CD4-positive, alpha-beta T cell treated with Interleukin-1 beta for 1 hour (primary cell): ENCODE results near the gene FDXR.

Experiments used
- DNase-seq, 2 donors: peaks; one replicate each; pipeline ENCODE4 v3.0.0-alpha.2; 2020 to 2022

Gene FDXR

DNA sequence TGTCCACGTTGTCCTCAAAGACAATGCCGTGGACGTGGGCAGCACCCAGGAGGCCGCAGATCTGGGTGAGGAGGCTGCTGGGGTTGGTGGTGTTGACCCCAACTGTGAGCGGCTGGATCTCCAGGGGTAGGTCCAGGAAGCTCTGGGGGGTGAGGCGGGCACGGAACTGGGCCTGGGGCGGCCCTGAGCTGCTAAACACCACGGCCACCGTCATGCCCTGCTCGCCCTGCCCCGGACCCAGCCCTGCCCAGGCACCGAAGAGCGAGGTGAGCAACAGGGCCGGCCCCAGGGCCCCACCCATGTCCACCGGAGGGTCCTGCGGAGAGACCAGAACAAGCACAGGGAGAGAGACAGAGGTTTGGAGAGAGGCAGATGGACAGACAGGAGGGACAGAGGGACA lies 18.0 kb downstream of the FDXR start:
- DNase-seq: no peak

DNA sequence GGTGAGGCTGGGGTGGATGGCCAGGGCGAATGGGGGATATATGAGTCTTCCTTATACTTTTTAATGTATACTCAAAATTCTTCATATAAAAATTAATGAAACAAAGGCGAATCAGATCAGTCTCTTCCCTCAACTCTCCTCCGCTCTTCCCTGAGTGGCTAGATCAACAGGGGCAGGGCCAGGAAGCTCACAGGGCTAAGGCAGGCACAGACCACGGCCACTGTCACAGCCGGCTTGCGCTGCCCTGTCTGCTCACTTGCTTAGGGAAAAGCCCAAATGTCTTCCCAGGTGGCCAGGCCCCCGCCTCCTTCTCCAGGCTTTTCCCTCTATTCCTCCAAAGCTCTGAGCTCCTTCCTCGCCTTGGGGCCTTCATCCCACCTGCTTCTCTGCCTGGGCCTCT lies 19.1 kb downstream of the FDXR start:
- DNase-seq: no peak

GRCh38 chr17:74853048-74853397 lies 19.8 kb downstream of the FDXR start:
- DNase-seq: no peak

DNA sequence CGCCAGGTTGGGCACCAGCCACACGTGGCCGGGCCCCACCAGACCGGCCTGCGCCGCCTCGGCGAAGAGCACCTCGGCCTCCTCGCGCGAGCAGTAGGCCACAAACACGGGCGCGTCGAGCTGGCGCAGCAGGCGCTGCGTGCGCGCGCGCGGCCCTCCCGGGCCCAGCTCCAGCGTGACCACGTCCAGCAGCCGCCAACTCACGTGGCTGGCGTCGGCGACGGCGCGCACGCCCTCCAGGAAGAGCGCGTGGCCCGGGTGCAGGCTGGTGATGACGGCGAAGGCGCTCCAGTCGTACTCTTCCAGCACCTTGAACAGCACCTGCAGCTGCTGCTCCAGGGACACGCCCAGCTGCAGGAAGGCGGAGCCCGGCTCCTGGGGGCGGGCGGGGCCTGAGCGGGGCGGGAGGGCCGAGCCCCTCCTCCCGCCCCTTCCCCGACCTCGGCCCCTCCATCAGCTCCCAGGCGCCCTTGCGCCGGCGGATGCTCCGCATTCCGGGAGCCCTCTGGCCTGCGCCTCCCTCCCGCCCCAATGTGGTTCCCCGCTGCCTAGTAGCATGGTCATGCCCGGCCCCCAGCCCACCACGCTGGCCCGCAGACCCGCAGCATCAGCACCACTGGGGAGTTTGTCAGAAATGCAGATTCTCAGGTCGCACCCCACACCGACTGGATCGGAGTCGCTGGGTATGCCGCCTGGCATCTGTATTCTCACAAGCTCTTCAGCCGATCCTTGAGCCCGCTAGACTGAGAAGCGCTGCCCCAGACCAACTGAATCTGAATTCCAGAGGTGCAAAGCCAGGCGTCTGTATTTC lies 20.4 kb downstream of the FDXR start:
- DNase-seq: peak; percentile 63 to 68

DNA sequence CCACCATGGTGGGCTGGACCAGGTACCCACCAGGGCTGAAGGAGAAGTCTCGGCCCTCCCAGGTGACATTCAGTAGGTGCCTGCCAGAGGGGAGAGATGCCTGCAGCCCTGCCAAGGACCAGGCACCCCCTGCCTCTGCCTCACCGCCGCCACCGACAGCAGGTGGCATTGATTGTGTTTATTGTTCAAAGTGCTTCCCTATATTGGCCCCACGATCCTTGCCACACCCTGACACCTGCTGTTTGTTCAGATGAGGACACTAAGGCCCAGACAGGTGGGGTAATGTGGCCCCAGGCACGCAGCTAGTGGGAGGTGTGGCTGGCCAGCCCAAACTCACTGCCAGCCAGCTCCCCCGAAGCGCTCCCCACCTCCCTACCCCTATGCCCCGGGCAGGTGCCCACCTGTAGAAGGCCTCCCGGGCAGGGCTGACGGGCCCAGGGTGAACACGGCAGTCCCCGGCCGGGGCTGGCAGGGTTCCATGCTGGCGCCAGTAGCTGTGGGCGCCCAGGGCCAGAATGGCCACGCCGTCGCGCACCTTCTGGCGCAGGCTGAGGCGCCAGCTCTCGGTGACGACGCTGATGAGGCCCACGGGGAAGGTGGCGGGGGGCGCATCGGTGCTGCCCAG lies 21.1 kb downstream of the FDXR start:
- no peak for DNase-seq

DNA sequence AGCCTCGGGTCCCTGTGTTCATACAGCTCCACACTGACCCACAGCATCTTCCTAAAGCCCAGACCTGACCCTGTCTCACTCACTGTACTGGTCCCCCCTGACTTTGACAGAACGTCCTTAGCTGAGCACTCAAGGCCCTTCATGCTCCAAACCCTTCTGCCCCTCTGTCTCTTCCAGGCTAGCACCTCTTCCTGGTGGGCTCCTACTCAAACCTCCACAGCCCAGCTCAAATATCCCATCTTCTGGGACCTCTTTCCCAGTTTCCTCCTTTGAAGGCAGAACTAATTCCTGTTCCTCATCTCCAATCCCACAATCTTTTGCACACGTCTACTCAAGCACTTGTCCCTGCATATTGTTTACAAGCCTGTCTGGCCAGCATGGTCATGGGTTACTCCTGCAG lies 21.9 kb downstream of the FDXR start:
- no peak for DNase-seq

DNA sequence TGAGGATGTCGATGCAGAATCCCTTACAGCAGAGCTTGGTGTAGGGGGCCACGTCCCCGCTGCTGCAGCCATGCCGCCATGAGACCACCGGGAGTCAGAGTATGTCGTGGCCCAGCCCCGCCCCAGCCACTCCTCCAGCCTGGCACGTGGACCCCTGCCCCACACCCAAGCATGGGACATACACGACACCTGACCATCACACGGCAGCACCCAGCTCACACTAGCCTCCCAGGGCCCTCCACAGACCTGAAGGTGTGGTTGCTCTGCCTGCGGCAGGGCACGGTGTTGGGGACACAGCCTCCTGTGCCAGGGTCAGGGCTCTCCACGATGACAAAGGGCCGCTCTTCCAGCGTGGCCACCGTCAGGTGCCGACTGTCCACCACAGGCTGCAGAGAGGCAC lies 22.5 kb downstream of the FDXR start:
- no peak for DNase-seq

- no peak for DNase-seq
These were observed 24.0 kb downstream of the FDXR start for GRCh38 chr17:74848656-74849399.

DNA sequence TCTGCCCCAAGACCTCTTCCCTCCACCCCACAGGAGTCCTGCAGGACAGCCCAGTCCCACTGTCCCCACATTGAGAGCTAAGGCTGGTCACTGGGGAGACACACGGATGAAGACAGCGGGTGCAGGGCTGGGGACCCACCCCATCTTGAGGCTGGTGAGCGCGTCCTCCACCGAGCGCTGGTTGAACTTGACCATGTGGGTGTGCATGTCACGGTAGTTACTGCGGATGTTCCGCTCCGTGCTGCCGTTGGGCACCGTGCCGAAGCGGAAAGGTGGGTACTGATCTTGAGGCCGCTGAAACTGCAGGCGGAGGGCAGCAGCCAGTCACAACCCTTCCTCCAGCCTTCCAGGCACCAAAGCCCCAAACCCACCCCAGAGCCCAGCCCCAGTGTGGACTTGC lies 26.2 kb downstream of the FDXR start:
- no peak for DNase-seq

DNA sequence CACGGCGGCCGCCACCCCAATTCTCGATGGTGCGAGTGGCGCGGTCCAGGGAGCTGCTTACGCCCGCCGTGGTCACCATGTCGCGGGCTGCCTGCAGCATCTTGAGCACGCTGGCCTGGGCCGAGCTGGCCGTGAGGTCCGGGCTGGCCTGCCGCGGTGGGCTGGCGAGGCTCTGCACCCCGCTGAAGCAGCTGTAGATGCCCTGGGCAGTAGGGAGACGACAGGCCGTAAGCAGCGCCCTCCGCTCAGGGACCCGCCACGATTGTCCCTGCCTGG lies 29.5 kb downstream of the FDXR start:
- no peak for DNase-seq

- peak in 1 of 2 donors; percentile 37 for DNase-seq
These were observed 30.0 kb downstream of the FDXR start for GRCh38 chr17:74842599-74843351.

GRCh38 chr17:74842146-74842598 lies 30.6 kb downstream of the FDXR start:
- DNase-seq: no peak

DNA sequence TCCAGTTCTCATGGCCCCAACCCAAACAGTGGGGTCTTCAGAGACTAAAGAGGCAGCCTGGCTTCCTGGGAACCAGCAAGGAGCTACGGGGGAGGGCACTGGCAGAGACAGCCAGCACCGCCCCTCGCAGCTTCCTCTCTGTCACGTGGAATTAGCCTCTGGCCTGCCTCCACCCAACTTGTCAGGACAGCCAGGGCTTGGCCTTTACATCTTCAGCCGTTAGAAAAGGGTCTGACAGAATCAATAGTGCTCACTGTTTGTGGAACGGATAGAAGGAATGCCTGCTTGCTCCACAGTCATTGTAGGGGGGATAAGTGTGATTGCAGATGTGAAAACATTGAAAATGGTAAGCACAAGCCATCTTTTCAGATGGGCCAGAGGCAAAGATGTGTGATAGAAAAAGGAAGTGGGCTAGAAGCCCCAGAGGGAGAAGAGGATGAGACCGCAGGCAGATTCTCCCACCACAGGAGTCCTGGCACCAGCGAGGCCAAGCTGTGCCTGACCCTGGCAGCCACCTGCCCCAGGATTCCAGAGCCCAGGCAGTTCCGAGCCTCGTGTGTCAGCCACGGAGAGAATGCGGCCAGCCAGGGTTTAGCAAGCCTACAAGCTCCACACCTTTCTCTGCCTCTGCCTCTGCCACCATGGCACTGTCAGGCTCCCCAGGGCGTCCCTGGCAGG lies 31.7 kb downstream of the FDXR start:
- DNase-seq: peak in 1 of 2 donors; percentile 31

GRCh38 chr17:74839990-74840852 lies 32.6 kb downstream of the FDXR start:
- no peak for DNase-seq

GRCh38 chr17:74838274-74838673 lies 34.5 kb downstream of the FDXR start:
- no peak for DNase-seq

DNA sequence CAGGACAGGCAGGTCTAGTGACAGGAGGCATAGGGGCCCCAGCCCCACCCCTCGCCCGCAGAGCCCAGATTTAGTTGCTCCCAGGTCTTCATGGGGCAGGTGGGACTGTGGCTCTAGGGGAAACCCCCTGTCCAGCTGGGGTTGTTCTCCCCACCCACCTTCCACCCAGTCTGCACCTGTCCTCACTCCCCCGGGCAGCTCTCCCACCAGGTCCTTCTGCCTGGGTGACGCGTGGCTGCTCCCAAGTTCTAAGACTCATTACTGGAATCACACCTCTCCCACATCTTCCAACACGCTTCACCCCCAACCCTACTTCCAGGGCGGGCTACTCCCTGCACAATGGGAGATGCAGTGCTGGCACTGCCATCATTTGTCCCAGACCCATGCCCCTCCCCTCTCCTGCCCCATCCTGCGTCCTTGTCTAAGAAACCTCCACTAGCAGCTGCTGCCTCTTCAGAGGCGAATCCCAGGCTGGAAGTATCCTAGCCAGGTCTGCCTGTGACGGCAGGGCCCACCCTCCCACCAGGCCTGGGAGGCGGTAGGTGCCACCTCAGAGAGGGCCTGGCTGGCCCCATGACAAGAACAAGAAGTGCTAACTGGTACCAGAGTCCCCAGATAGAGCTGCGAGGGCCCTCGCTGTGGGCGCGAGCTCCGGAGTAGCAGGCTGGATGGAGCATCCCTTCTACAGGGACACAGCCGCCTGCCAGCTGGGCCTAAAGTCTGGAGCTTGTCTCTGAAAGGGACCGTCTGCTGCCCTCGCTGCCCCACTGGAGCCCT lies 35.9 kb downstream of the FDXR start:
- DNase-seq: no peak

- DNase-seq: no peak
These were observed 36.6 kb downstream of the FDXR start for GRCh38 chr17:74836191-74836590.

DNA sequence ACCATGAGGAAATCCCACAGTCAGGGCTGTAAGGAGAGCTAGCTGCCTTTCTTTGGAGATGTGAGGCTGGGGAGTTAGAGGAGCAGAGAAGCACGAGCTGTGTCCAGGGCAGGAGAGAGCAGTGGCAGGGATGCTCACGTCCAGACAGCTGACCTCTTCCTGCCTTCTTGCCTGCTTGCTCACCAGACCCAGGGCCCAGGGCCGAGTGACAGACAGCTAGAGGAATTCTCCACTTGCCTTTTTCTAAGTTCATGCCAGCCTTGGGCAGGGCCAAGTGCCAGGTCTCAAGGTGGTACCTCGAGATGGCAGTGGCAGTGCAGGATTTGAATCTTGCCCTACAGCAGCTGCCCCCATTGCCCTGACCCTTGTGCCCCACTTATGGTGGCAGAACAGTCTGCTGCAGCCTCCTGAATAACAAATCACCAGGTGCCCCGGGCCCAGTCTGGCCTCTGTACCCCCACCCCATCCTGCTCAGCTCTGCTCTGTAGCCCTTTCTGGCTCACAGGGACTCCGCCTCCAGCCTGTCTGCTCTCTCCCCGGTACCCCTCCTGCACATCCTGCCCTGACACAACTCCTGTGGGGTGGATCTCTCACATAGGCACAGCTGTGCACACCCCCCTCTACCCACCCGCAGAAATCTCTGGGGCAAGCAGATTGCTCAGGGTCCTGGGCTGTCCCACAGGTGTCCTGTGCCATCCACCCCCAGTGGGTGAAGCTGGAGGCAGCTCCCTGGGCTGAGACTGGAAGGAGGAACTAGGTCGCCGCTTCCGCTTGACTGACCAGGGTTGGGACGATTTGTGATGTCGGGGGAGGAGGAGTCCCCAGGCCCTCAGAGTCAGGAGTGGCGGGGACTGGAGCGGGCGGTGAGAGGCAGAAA lies 39.1 kb downstream of the FDXR start:
- DNase-seq: peak in 1 of 2 donors; percentile 44

DNA sequence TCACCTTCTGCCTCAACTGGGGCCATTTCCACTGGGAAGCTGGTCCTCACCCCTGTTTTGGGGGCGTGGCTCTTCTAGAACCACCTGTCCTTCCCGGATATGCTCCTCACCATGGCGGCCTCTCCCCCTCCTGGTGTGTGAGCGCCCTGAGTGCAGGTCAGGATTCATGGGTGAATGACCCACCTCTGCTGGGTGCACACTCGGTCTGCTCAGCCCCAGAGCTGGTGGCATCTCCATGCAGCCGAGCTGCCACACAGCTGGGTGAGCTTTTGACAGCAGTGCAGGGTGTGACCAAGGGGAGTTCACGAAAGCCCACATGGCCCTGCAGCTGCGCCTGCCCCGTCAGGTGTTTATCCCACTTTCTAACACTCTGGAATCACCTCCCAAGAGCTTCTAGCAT lies 40.4 kb downstream of the FDXR start:
- DNase-seq: no peak
